GM21423 (cell line): ENCODE measurements around the gene ZNF532.

Source experiments
- ATAC-seq: cut with Tn5 transposase; IDR thresholded peaks from one replicate; pipeline ENCODE4 v1.9.1; 2021; ENCODE audit warnings: mild to moderate bottlenecking, moderate library complexity; ENCODE audit not compliant: unreplicated experiment

The ZNF532 gene

GRCh38 chr18:59033359-59033758 is 168.7 kb downstream of the ZNF532 start:
- no peak for ATAC-seq

- ATAC-seq, result no peak
Observed at GRCh38 chr18:59033974-59034373, 169.3 kb downstream of the ZNF532 start.

DNA sequence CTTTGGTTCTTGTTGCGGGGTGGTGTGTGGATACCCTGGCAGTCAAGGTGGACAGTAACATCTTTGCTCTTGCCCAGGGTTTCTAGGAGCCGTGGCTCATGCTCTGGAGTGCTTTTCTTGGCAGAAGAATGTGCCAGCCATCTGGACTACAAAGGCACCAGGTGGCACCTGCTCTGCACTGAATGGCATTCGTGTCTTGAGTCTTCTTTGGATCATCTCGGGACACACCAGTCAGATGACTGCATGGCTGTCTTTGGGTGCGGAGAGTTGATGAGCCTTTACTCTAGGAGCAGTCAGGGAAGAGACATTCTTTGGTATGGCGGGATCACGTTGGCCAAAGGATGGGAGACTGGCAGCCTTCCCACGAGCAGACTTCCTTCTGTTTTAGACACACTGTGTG is 170.9 kb downstream of the ZNF532 start:
- ATAC-seq, result no peak
